Hematopoietic multipotent progenitor cell treated with erythropoietin and hydrocortisone succinate and interleukin-3 and kit ligand, for 17 days (in vitro differentiated cells): ENCODE data around the gene PTGFR.

Source experiments
- DNase-seq: peaks from one replicate; pipeline ENCODE4 v3.0.0-alpha.2; 2015; ENCODE audit warnings: low spot score

The PTGFR gene, protein sequence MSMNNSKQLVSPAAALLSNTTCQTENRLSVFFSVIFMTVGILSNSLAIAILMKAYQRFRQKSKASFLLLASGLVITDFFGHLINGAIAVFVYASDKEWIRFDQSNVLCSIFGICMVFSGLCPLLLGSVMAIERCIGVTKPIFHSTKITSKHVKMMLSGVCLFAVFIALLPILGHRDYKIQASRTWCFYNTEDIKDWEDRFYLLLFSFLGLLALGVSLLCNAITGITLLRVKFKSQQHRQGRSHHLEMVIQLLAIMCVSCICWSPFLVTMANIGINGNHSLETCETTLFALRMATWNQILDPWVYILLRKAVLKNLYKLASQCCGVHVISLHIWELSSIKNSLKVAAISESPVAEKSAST

DNA sequence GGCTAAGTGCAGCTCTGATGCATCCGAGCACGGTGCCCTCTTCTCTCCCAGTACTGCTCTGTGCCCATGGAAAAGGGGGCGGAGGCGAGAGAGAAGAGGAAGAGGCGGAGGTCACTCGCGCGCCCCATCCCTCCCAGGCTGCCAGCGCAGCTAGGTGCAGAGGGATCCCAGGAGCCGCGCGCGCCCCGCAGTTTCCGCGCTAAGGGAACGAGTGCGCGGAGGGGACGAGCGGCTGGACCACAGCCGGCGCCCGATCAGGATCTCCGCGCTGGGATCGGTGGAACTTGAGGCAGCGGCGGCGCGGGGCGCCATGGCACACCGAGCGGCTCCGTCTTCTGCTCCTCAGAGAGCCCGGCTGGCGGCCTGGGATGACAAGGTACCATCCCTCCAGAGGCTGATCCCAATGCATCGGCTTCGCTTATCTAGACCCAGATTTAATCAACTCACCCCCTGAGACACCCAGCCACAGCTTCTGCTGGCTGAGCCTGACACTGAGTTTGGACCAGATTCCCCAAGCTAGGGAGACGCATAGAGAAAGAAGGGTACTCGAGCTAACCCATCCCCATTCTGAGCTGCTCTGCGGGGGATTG is at the start of gene PTGFR:
PTGFR (plus strand) TSS at position 114 of the 590 bp plus-strand sequence. CDS start 1,770 bp downstream, outside the sequence.
- DNase-seq: no peak

- DNase-seq: no peak
Measured at GRCh38 chr1:78441921-78442320, 48.9 kb upstream of the PTGFR start.

- no peak for DNase-seq
Measured at GRCh38 chr1:78447086-78447485, 43.7 kb upstream of the PTGFR start.

GRCh38 chr1:78464449-78464891 is 26.3 kb upstream of the PTGFR start:
- no peak for DNase-seq

GRCh38 chr1:78465143-78465542 is 25.6 kb upstream of the PTGFR start:
- no peak for DNase-seq

DNA sequence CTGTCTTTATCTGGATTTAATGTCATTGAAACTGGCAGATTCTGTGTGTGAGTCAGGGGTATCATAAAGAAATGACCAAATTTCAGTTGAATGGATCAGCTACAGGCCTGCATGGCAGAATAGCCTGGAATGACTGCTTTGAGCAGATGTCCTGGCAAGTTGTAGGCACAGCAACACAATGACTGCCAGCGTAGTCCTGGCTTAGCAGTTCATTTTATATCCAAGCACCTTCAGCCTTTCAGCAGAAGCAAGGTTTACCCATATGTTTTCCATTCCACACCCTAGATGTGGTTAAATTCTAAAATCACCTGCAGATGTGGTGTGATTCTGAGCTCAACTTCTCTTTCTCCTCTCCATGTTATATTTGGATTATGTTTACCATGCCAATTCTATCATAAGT is 22.3 kb upstream of the PTGFR start:
- DNase-seq: no peak

DNA sequence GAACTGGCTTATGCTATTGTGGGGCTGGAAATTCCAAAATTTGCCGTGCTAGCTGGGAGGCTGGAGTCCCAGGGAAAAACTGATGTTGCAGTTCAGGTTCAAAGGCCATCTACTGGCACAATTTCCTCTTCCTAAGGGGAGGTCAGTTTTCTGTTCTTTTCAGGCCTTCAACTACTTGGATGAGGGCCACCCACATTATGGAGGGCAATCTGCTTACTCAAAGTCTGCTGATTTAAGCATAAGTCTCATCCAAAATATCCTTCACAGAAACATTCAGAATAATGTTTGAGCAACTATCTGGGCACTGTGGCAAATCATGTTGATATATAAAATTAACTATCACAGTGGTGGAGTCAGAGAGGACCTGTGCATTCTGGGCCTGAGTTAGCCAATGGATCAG is 21.2 kb upstream of the PTGFR start:
- no peak for DNase-seq

DNA sequence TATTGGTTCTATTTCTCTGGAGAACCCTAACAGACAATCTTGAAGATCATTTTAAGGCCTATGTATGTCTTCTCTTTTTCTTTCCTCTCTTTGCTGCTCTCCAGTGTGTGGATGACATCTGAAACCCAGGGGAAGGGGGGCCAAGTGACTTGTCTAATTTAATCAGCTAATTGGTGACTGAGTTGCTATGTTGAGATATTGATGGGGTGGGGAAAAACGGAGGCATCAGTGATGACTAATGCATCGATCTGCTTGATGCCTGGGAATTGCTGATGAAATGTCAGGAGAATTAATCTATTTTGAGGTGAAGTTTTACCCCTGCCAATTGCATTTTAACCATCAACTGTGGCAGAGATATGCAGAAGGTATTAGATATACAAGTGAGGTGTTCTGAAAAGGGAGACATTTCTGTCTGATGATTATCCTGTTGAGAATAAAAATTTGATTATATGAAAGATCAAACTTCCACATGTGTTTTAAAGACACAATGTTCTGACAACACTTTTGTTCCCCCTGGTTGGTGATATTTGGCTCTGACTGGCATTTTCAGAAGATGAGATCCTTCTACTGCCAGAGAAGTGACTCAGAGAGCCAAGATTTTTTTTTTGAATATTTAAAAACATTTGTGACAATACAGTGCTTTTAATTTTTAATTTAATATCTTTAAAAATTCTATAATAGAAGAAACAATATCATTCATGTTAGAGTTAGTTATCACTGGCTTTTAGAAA is 18.7 kb upstream of the PTGFR start:
- no peak for DNase-seq

DNA sequence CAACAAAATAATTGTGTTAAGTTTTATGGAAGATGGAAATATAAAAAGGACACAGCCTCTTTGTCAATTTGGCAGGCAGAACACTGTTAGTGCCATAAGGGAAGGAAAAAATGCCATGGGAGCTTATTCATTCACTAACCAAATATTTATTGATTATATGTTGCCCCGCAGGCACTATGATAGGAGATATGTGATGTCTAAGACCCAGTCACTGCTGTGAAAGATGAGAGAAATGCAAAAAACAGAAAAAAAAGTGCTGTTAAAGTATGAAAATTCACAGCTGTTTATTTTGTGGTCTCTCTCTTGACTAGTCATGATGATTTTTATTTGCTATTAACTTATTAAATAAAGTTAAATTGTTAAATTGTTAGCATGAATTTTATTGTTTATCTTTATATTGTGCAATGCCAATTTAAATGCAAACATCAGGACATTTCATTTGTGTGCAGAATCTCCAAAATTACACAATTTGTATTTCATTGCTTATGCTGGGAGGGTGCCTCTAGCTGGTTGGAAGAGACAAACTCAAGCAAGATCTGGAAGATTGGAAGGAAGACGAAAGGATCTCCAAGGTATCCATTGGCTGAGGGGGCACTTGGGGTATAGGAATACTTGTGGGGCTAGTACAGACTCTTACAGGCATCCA is 17.8 kb upstream of the PTGFR start:
- DNase-seq: no peak

DNA sequence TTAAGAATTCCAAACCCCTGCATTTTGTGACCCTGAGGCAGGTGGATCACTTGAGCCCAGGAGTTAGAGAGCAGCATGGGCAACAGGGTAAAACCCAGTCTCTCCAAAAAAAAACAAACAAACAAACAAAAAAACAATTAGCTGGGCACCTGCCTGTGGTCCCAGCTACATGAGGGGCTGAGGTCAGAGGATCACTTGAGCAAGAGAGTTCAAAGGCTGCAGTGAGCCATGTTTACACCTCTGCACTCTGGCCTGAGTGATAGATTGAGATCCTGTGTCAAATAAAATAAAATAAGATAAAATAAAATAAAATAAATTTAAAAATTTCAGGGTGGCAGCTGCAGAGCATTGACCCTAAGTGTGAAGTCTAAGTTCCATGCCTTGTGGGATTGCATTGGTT is 16.7 kb upstream of the PTGFR start:
- DNase-seq: no peak

- no peak for DNase-seq
Measured at GRCh38 chr1:78475888-78476610, 14.7 kb upstream of the PTGFR start.

DNA sequence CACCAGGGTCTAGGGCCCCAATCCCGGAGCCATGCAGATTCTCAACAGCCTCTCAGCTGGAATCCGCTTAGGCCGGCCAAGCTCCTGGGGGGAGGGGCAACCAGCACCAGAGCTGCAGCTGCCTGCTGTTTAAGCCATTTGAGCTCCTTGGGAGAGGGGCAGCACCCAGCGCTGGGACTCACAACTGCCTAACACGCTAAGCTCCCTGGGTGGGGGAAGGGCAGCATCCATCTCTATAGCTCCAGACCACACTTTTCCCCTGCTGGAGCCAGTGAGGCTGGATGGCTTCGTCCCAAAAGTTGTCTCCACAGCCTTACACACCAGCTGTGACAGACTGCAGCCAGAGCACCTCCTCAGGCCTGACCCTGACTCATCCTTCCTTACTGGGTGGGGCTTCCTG is 6.9 kb upstream of the PTGFR start:
- DNase-seq: no peak

DNA sequence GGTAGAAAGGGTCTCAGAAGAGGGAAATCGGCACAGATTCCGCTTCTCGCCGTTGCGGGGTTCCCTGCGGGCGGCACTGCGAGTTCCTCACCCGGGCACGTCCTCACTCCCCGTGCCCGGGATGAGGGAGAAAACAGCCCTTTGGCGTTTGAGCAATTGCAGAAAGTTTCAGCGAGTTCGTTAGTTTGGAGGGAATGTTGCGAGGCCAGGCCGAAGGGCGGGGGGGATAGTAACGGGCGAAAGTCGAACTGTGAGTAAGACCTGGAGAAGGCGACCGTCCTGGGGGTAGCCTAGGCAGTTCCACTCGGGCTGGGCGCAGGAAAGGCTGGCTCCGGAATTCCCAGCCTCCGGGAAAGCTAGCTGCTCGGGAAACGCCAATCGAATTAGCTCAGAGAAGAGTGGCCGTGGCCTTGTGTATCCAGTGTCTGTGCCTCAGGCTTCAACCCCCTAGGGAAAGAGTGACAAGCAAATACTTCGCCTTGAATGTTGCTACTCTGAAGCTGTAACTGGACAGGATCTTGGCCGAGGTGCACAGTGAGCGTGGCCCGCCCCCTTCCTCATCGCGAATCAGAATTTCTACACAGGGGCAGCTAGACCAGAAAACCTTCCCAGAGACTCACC is 787 bp downstream of the PTGFR start:
- DNase-seq: no peak

- no peak for DNase-seq
Measured at GRCh38 chr1:78492386-78492950, 1.7 kb downstream of the PTGFR start.

GRCh38 chr1:78493451-78493850 is 2.7 kb downstream of the PTGFR start:
- no peak for DNase-seq

GRCh38 chr1:78497201-78497600 is 6.4 kb downstream of the PTGFR start:
- DNase-seq: no peak

- no peak for DNase-seq
Measured at GRCh38 chr1:78500529-78500928, 9.8 kb downstream of the PTGFR start.

DNA sequence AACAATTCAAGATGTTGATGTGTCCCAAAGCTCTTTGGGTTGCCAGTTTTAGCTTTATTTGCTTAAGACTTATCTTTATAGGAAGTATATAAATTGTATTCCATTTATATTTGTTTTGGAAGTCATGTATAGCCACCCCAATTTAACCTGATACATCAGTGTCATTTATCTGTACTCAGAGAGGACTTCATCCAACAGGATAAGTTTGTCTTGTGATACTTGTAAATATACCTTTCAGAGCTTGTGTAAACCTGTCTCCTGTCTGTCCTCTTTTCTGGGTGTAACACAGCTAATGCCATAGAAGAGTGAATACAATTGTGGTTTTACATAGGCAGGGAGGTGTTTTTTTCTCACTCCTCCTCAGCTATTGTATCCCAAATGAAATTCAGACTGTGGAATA is 10.4 kb downstream of the PTGFR start:
- DNase-seq: no peak

GRCh38 chr1:78511334-78511733 is 20.6 kb downstream of the PTGFR start:
- no peak for DNase-seq

DNA sequence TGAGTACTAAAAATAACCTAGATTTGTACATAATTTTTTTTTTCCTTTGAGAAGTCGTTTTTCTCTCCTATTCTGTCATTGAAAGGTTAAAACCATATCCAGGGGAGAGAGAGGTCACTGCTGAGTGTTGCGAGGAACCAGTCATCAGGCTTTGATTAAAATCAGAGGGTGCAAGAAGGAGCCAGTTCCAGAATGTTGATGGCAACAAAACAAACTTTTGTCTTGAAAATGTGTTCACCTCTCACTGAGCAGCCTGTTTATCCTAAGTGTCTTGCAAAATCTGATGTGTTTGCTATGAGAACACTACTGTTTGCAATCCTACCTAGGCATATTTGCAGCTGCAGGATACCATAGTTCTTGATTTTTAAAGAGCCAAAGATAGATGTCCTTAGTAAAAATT is 25.9 kb downstream of the PTGFR start:
- no peak for DNase-seq

GRCh38 chr1:78519446-78519845 is 28.7 kb downstream of the PTGFR start:
- DNase-seq: no peak
